ENCODE results near the gene DMTF1.

DNA sequence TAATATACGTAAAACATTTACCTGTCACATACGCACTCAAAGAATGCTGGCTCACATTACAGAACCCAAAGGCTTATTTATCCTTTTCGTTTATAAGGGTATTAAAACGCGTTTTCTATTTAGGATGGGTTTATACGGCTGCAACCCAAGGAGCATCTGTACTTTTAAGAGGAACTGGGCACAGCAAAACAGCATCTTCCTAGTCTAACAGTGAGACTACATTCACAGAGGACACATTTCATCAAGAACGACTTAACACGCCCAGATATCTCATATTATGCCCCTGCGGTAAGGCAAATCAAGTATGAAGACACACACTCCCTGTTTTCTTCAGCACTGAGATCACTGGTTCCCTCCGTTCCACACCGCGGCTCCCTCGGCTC is 533 bp upstream of the DMTF1 start:
- TF ChIP-seq ZNF8 (CRISPR knock-in tag; IDR thresholded peaks at IDR 0.05) (no peak), ESRRG (CRISPR knock-in tag; IDR thresholded peaks at IDR 0.05) (no peak), ZFP3 (CRISPR knock-in tag; IDR thresholded peaks at IDR 0.05) (no peak), ZNF565 (CRISPR knock-in tag; conservative IDR thresholded peaks at IDR 0.05; ENCODE audit: low read depth) (no peak)
- TF ChIP-seq, protein P1, sequence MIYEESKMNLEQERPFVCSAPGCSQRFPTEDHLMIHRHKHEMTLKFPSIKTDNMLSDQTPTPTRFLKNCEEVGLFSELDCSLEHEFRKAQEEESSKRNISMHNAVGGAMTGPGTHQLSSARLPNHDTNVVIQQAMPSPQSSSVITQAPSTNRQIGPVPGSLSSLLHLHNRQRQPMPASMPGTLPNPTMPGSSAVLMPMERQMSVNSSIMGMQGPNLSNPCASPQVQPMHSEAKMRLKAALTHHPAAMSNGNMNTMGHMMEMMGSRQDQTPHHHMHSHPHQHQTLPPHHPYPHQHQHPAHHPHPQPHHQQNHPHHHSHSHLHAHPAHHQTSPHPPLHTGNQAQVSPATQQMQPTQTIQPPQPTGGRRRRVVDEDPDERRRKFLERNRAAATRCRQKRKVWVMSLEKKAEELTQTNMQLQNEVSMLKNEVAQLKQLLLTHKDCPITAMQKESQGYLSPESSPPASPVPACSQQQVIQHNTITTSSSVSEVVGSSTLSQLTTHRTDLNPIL (CRISPR knock-in tag; IDR thresholded peaks at IDR 0.05; ENCODE audit: low read depth) = no peak
- TF ChIP-seq, protein P2, sequence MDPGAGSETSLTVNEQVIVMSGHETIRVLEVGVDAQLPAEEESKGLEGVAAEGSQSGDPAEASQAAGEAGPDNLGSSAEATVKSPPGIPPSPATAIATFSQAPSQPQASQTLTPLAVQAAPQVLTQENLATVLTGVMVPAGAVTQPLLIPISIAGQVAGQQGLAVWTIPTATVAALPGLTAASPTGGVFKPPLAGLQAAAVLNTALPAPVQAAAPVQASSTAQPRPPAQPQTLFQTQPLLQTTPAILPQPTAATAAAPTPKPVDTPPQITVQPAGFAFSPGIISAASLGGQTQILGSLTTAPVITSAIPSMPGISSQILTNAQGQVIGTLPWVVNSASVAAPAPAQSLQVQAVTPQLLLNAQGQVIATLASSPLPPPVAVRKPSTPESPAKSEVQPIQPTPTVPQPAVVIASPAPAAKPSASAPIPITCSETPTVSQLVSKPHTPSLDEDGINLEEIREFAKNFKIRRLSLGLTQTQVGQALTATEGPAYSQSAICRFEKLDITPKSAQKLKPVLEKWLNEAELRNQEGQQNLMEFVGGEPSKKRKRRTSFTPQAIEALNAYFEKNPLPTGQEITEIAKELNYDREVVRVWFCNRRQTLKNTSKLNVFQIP (CRISPR knock-in tag; IDR thresholded peaks at IDR 0.05; ENCODE audit: borderline replicate concordance, low read depth) = no peak
- TF ChIP-seq, protein P3, sequence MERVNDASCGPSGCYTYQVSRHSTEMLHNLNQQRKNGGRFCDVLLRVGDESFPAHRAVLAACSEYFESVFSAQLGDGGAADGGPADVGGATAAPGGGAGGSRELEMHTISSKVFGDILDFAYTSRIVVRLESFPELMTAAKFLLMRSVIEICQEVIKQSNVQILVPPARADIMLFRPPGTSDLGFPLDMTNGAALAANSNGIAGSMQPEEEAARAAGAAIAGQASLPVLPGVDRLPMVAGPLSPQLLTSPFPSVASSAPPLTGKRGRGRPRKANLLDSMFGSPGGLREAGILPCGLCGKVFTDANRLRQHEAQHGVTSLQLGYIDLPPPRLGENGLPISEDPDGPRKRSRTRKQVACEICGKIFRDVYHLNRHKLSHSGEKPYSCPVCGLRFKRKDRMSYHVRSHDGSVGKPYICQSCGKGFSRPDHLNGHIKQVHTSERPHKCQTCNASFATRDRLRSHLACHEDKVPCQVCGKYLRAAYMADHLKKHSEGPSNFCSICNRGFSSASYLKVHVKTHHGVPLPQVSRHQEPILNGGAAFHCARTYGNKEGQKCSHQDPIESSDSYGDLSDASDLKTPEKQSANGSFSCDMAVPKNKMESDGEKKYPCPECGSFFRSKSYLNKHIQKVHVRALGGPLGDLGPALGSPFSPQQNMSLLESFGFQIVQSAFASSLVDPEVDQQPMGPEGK (CRISPR knock-in tag; IDR thresholded peaks at IDR 0.05; ENCODE audit: borderline replicate concordance) = no peak

All from SK-N-SH treated with all-trans-retinoic acid at 6 μM for 48 hours (cell line).